Fibroblast of lung (primary cell): ENCODE data around the gene CRELD1.

Source experiments
- CTCF ChIP-seq, 2 donors: IDR thresholded peaks in 1 of 2; conservative IDR thresholded peaks in 1 of 2; 1 replicate in 1 of 2; 2 replicates in 1 of 2; pipeline ENCODE4 v1.5.1; 2011 to 2012; ENCODE audit warnings: low read length in 2 of 2, control low read depth in 1 of 2, inconsistent platforms in 1 of 2, low read depth in 1 of 2, mild to moderate bottlenecking in 1 of 2
- EZH2 ChIP-seq: IDR thresholded peaks from 2 replicates; pipeline ENCODE4 v1.5.1; 2012; ENCODE audit warnings: low read length, control low read depth, mild to moderate bottlenecking; ENCODE audit errors: missing control alignments

GRCh38 chr3:9951962-9952805 is 18.6 kb downstream of the CRELD1 start, which contains the start of gene PRRT3:
- TF ChIP-seq CTCF (conservative IDR thresholded peaks at IDR 0.05 in 1 of 2, IDR thresholded peaks at IDR 0.05 in 1 of 2; ENCODE audit: low read depth in 1 of 2, low read length in 2 of 2) = no peak
- TF ChIP-seq EZH2 = no peak
